Measurements from ENCODE around the gene DCAF6.
"Not testable (repeated sequence)": the region's sequence is repeated elsewhere in the genome, so short reads cannot be mapped to it uniquely, and the experiment has no call there.

The DCAF6 gene

DNA sequence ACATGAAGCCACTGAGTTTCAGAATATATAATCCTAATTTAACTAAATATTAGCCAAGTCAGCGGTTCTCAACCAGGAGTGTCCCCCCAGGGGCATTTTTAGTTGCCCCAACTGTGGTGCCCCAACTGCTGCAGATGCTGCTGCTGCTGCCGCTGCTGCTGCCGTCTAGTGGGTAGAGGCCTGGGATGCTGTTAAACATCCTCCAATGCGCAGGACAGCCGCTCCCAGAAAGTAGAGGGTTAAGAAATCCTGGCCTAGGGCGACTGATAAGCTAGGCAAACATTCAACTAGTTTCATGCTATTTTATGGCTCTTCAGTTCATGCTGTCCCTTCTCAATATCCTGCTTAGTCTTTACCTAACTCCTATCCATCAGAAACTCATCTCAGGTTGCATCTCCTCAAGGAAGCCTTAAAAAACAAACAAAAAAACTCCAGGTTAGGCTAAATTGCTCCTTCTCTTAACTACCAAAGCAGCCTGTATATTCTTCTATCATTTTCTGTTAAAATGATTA, 9.9 kb upstream of the DCAF6 start:
- Histone ChIP-seq H3K36me3 (ENCODE audit: control insufficient read depth, insufficient read depth, low read length, severe bottlenecking) (peaks cover 17% of the 10 kb centered on the region), H3K4me3 (ENCODE audit: low read length) (no peak overlapping the region), H3K4me1 (ENCODE audit: control insufficient read depth, insufficient read depth, low read length) (peaks cover 32% of the 10 kb centered on the region), H3K9ac (ENCODE audit: low read length) (no peak overlapping the region), H3K9me3 (ENCODE audit: control insufficient read depth, low read length) (no peaks in the 10 kb centered on the region), H3K27me3 (replicated peaks; ENCODE audit: control insufficient read depth, insufficient read depth, low read length) (no peaks in the 10 kb centered on the region)
- DNase-seq (ENCODE audit: low read depth) = no peak

DNA sequence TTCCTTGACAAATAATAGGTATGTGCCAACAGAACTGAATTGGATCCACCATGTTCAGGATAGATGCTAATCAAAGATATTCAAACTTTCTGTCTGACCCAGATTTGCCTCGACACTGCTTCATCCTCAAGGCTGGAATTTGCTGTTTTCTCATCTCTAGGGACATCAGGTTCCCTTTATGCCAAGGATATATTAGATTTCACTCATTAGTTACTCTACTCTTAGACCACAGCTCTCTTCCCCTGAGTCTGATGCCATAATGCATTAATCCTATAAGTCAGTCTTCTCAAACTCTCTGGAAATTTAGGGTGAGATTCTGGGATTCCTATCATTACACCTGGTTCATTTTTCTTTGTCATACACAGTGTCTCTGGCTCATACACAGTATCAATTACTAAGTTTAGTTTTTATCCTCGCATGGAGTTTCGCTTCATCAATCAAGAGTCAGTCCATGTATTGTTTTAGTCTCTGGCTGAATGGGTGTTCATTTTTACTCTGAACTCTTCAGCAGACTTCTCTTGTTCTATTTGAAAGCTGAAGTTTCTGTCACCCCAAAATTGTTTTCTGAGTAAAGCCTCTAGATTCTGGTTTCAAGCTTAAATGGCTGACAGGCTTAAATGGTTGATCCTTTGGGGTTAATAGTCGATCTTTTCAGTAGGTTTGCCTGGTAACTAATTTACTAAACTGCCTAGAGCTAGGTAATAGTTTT, 9.3 kb upstream of the DCAF6 start:
- Histone ChIP-seq H3K36me3 (ENCODE audit: control insufficient read depth, insufficient read depth, low read length, severe bottlenecking) (peaks cover 17% of the 10 kb centered on the region), H3K27me3 (replicated peaks; ENCODE audit: control insufficient read depth, insufficient read depth, low read length) (no peaks in the 10 kb centered on the region), H3K4me3 (ENCODE audit: low read length) (no peak overlapping the region), H3K9me3 (ENCODE audit: control insufficient read depth, low read length) (no peaks in the 10 kb centered on the region), H3K4me1 (ENCODE audit: control insufficient read depth, insufficient read depth, low read length) (peaks cover 29% of the 10 kb centered on the region), H3K9ac (ENCODE audit: low read length) (no peak overlapping the region)
- DNase-seq (ENCODE audit: low read depth) = no peak

DNA sequence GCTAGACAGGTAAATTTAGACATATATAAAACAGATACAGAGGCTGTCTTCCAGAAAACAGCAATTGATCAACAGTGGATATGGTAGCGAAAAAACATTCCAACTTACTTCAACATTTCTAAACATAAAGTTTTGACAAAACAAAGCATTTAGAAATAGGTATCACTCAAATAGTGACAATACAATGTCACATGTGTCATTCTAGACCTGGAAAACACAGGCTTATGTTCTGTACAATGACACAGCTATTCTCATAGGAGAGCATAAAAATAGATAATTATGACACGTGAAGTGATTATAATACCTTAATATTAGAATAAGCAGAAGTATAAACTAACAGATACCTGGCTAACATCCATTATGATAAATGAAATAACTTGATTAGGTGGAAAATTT, 8.0 kb upstream of the DCAF6 start:
- Histone ChIP-seq H3K9me3 (ENCODE audit: control insufficient read depth, low read length) (no peaks in the 10 kb centered on the region), H3K27me3 (replicated peaks; ENCODE audit: control insufficient read depth, insufficient read depth, low read length) (no peaks in the 10 kb centered on the region), H3K4me1 (ENCODE audit: control insufficient read depth, insufficient read depth, low read length) (peaks cover 32% of the 10 kb centered on the region), H3K4me3 (ENCODE audit: low read length) (no peak overlapping the region), H3K9ac (ENCODE audit: low read length) (no peak overlapping the region), H3K36me3 (ENCODE audit: control insufficient read depth, insufficient read depth, low read length, severe bottlenecking) (peaks cover 9% of the 10 kb centered on the region)
- no peak for DNase-seq (ENCODE audit: low read depth)

GRCh38 chr1:167928919-167929318, 7.6 kb upstream of the DCAF6 start:
- H3K27me3 ChIP-seq (replicated peaks; ENCODE audit: control insufficient read depth, insufficient read depth, low read length); H3K9ac ChIP-seq (ENCODE audit: low read length); H3K9me3 ChIP-seq (ENCODE audit: control insufficient read depth, low read length); DNase-seq (ENCODE audit: low read depth); H3K4me3 ChIP-seq (ENCODE audit: low read length); H3K36me3 ChIP-seq (ENCODE audit: control insufficient read depth, insufficient read depth, low read length, severe bottlenecking): not testable (repeated sequence)
- H3K4me1 ChIP-seq (ENCODE audit: control insufficient read depth, insufficient read depth, low read length) = peaks cover 37% of the 10 kb centered on the region

- no peak overlapping the region for H3K9ac ChIP-seq (ENCODE audit: low read length)
- H3K9me3 ChIP-seq (ENCODE audit: control insufficient read depth, low read length) = no peaks in the 10 kb centered on the region
- no peak for DNase-seq (ENCODE audit: low read depth)
- H3K27me3 ChIP-seq (replicated peaks; ENCODE audit: control insufficient read depth, insufficient read depth, low read length) = no peaks in the 10 kb centered on the region
- H3K4me1 ChIP-seq (ENCODE audit: control insufficient read depth, insufficient read depth, low read length) = peaks cover 35% of the 10 kb centered on the region
- H3K36me3 ChIP-seq (ENCODE audit: control insufficient read depth, insufficient read depth, low read length, severe bottlenecking) = no peaks in the 10 kb centered on the region
- H3K4me3 ChIP-seq (ENCODE audit: low read length) = no peak overlapping the region
Measured at GRCh38 chr1:167929725-167930124, 6.8 kb upstream of the DCAF6 start.

GRCh38 chr1:167933788-167934187, 2.7 kb upstream of the DCAF6 start:
- Histone ChIP-seq H3K4me1 (ENCODE audit: control insufficient read depth, insufficient read depth, low read length) (peaks cover 26% of the 10 kb centered on the region), H3K36me3 (ENCODE audit: control insufficient read depth, insufficient read depth, low read length, severe bottlenecking) (no peaks in the 10 kb centered on the region), H3K9ac (ENCODE audit: low read length) (peak overlapping the region; percentile 96), H3K4me3 (ENCODE audit: low read length) (peak overlapping the region; percentile 95), H3K27me3 (replicated peaks; ENCODE audit: control insufficient read depth, insufficient read depth, low read length) (no peaks in the 10 kb centered on the region), H3K9me3 (ENCODE audit: control insufficient read depth, low read length) (no peaks in the 10 kb centered on the region)
- no peak for DNase-seq (ENCODE audit: low read depth)

DNA sequence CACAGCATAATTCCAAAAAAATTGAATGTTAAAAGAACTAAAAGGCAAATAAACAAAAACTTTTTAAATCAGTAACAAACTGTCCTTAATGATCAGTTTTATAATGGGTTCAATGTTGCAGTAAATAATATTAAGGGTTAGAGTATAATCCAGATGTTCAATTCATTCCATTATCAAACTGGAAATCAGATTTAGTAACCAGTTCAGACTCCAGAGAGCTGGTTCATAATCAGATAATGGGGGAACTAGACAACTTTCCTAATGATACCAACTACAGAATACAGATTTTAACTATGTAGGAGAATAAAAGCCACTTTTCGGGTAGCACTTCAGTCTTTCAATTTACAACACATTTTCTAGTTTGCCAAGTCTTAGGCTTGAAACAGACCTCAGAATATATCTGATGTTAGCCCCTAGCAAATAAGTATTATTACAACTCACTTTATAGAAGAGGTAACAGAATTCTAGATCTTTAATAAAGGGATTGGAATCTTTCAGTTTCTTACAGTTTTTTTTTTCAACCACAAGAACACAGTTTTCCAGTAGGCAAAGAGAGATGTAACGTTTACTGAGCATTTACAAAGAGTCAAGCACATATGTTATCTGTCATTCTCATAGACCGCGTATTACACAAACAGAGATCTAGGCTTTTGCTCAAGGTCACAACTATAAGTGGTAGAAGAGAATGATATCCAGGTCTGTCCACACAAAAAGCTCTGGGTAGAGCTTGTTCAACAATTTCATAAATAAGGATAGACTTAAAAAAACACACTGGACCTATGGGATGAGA, 1.9 kb upstream of the DCAF6 start:
- Histone ChIP-seq H3K4me3 (ENCODE audit: low read length) (peak overlapping the region; percentile 95), H3K36me3 (ENCODE audit: control insufficient read depth, insufficient read depth, low read length, severe bottlenecking) (no peaks in the 10 kb centered on the region), H3K4me1 (ENCODE audit: control insufficient read depth, insufficient read depth, low read length) (peaks cover 29% of the 10 kb centered on the region), H3K9ac (ENCODE audit: low read length) (peak overlapping the region; percentile 96), H3K27me3 (replicated peaks; ENCODE audit: control insufficient read depth, insufficient read depth, low read length) (no peaks in the 10 kb centered on the region), H3K9me3 (ENCODE audit: control insufficient read depth, low read length) (no peaks in the 10 kb centered on the region)
- peak; percentile 63 for DNase-seq (ENCODE audit: low read depth)

GRCh38 chr1:167935216-167936067, 1.0 kb upstream of the DCAF6 start:
- peak; percentile 65 for DNase-seq (ENCODE audit: low read depth)
- Histone ChIP-seq H3K9me3 (ENCODE audit: control insufficient read depth, low read length) (no peaks in the 10 kb centered on the region), H3K4me3 (ENCODE audit: low read length) (peak overlapping the region; percentile 95), H3K4me1 (ENCODE audit: control insufficient read depth, insufficient read depth, low read length) (peaks cover 29% of the 10 kb centered on the region), H3K9ac (ENCODE audit: low read length) (peak overlapping the region; percentile 96), H3K27me3 (replicated peaks; ENCODE audit: control insufficient read depth, insufficient read depth, low read length) (no peaks in the 10 kb centered on the region), H3K36me3 (ENCODE audit: control insufficient read depth, insufficient read depth, low read length, severe bottlenecking) (no peaks in the 10 kb centered on the region)

GRCh38 chr1:167936930-167937708, 636 bp downstream of the DCAF6 start, which contains the start of gene MPC2:
Gene MPC2, minus strand, starts transcription at chr1:167937072. Its CDS starts 1,231 bp downstream, at chr1:167935841.
- H3K4me3 ChIP-seq (ENCODE audit: low read length) = peak within 1 kb of the TSS; percentile 95
- DNase-seq (ENCODE audit: low read depth) = peak; percentile 91
- H3K27me3 ChIP-seq (replicated peaks; ENCODE audit: control insufficient read depth, insufficient read depth, low read length) = no peaks in the 10 kb centered on the region
- H3K9me3 ChIP-seq (ENCODE audit: control insufficient read depth, low read length) = no peaks in the 10 kb centered on the region
- H3K9ac ChIP-seq (ENCODE audit: low read length) = peak within 1 kb of the TSS; percentile 96
- peaks cover 32% of the 10 kb centered on the region for H3K4me1 ChIP-seq (ENCODE audit: control insufficient read depth, insufficient read depth, low read length)
- no peaks in the 10 kb centered on the region for H3K36me3 ChIP-seq (ENCODE audit: control insufficient read depth, insufficient read depth, low read length, severe bottlenecking)

- Histone ChIP-seq H3K4me1 (ENCODE audit: control insufficient read depth, insufficient read depth, low read length) (peaks cover 28% of the 10 kb centered on the region), H3K27me3 (replicated peaks; ENCODE audit: control insufficient read depth, insufficient read depth, low read length) (no peaks in the 10 kb centered on the region), H3K36me3 (ENCODE audit: control insufficient read depth, insufficient read depth, low read length, severe bottlenecking) (no peaks in the 10 kb centered on the region), H3K9ac (ENCODE audit: low read length) (peak overlapping the region; percentile 96), H3K4me3 (ENCODE audit: low read length) (peak overlapping the region; percentile 95), H3K9me3 (ENCODE audit: control insufficient read depth, low read length) (no peaks in the 10 kb centered on the region)
- DNase-seq (ENCODE audit: low read depth) = no peak
Measured at GRCh38 chr1:167937709-167938010, 1.2 kb downstream of the DCAF6 start.

Data from adipocyte (in vitro differentiated cells).